ENCODE results near the gene SERINC2.

The SERINC2 gene

DNA sequence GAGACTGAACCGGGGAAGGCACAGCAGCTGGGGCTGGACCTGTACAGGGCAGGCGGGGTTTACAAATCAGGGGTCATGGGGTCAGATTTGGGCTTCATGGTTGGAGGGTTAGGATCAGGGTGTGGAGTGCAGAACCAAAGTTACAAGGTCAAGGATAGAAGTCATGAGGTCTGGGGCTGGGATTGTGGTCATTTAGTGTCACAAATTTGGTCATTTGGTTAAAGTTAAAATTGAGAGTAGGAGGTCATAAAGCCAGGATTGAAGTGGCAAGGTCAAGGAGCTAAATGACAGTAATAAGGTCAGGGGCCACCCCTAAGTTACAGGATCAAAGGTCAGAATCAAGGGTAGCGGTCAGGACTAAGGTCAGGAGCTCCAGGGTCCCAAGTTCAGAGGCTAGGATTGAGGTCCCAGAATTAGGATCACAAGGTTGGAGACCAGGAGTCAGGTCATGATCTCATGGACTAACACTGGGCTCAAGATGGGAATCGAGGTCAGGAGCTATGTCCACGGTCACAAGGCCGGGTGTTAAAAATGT lies 20.4 kb downstream of the SERINC2 start:
- TF ChIP-seq CTCF (IDR thresholded peaks at IDR 0.05; ENCODE audit: low read depth, low read length): no peak
- no peak for DNase-seq (ENCODE audit: low read depth, low spot score)
- H3K4me3 ChIP-seq (ENCODE audit: low read depth, low read length): no peak overlapping the region
- in situ Hi-C loops (cut with HindIII; ENCODE audit: low sequenced_read_pairs): no loop called here

- no peak for TF ChIP-seq CTCF (IDR thresholded peaks at IDR 0.05; ENCODE audit: low read depth, low read length)
- in situ Hi-C loops (cut with HindIII; ENCODE audit: low sequenced_read_pairs): no loop called here
- H3K4me3 ChIP-seq (ENCODE audit: low read depth, low read length): no peak overlapping the region
- DNase-seq (ENCODE audit: low read depth, low spot score): no peak
Measured at GRCh38 chr1:31434101-31434871, 21.3 kb downstream of the SERINC2 start.

- TF ChIP-seq CTCF (IDR thresholded peaks at IDR 0.05; ENCODE audit: low read depth, low read length): no peak
- in situ Hi-C loops (cut with HindIII; ENCODE audit: low sequenced_read_pairs): no loop called here
- no peak for DNase-seq (ENCODE audit: low read depth, low spot score)
- H3K4me3 ChIP-seq (ENCODE audit: low read depth, low read length): no peak overlapping the region
Measured at GRCh38 chr1:31434979-31435378, 22.0 kb downstream of the SERINC2 start.

- in situ Hi-C loops (cut with HindIII; ENCODE audit: low sequenced_read_pairs): no loop called here
- TF ChIP-seq CTCF (IDR thresholded peaks at IDR 0.05; ENCODE audit: low read depth, low read length): no peak
Measured at GRCh38 chr1:31435471-31436409, 22.7 kb downstream of the SERINC2 start.

GRCh38 chr1:31436596-31437432 lies 23.8 kb downstream of the SERINC2 start:
- no peak for TF ChIP-seq CTCF (IDR thresholded peaks at IDR 0.05; ENCODE audit: low read depth, low read length)
- in situ Hi-C loops (cut with HindIII; ENCODE audit: low sequenced_read_pairs): no loop called here
- no peak overlapping the region for H3K4me3 ChIP-seq (ENCODE audit: low read depth, low read length)
- no peak for DNase-seq (ENCODE audit: low read depth, low spot score)

More at GRCh38 chr1:31435471-31436409, 22.7 kb downstream of the SERINC2 start:
- DNase-seq (ENCODE audit: low read depth, low spot score): no peak
- no peak overlapping the region for H3K4me3 ChIP-seq (ENCODE audit: low read depth, low read length)

Data from astrocyte of the spinal cord (primary cell).